Gastroesophageal sphincter (tissue), 4 donors: ENCODE results near the gene SPTBN5. TPM values are rescaled to one million over a fixed set of nuclear protein-coding genes. Genes with fewer than 3 reads are reported as not detected.

Experiments used
- ATAC-seq: fragments of 150-250 bp; one replicate; pipeline ENCODE4 v1.9.1; 2016; ENCODE audit warnings: mild to moderate bottlenecking, moderate library complexity
- H3K27ac ChIP-seq, 4 donors: fragments of 200-600 bp; sonication (generic) in 3 of 4; 1 replicate in 3 of 4; 2 replicates in 1 of 4; pipeline ENCODE4 v1.5.1; 2016 to 2019
- H3K27me3 ChIP-seq: fragments of 200-600 bp; sonication (generic); one replicate; pipeline ENCODE4 v1.5.1; 2019
- H3K36me3 ChIP-seq, 2 donors: fragments of 200-600 bp; sonication (generic); one replicate each; pipeline ENCODE4 v1.5.1; 2019; ENCODE audit warnings: control low read depth in 1 of 2
- H3K4me1 ChIP-seq, 3 donors: fragments of 200-600 bp; sonication (generic); 1 replicate in 2 of 3; 2 replicates in 1 of 3; pipeline ENCODE4 v1.5.1; 2016 to 2019; ENCODE audit warnings: control low read depth in 2 of 3
- H3K4me3 ChIP-seq, 2 donors: fragments of 200-600 bp; sonication (generic); one replicate each; pipeline ENCODE4 v1.5.1; 2019; ENCODE audit warnings: mild to moderate bottlenecking in 1 of 2, moderate library complexity in 1 of 2
- H3K9me3 ChIP-seq, 3 donors: fragments of 200-600 bp; sonication (generic); one replicate each; pipeline ENCODE4 v1.5.1; 2017 to 2019; ENCODE audit warnings: control low read depth in 2 of 3
- EP300 ChIP-seq: sonication (generic); formaldehyde crosslinking; IDR thresholded peaks from one replicate; pipeline ENCODE4 v1.6.1; 2017; ENCODE audit warnings: antibody characterized with exemption, mild to moderate bottlenecking
- POLR2A ChIP-seq, 2 donors: fragments of 450-650 bp; IDR thresholded peaks; one replicate each; pipeline ENCODE4 v1.6.1; 2017; ENCODE audit warnings: antibody characterized with exemption in 2 of 2, mild to moderate bottlenecking in 2 of 2, moderate library complexity in 1 of 2
- POLR2AphosphoS5 ChIP-seq: sonication (generic); formaldehyde crosslinking; IDR thresholded peaks from one replicate; pipeline ENCODE4 v1.6.1; 2017; ENCODE audit warnings: antibody characterized with exemption
- WGBS, 2 donors: methylation state at CpG; one replicate each; pipeline ENCODE4 v1.1.5; 2018; ENCODE audit warnings: low coverage in 1 of 2; 5-methylcytosine and 5-hydroxymethylcytosine counted together
- total RNA-seq, 4 donors: library from RNA; depleted of rRNA; stranded (reverse); fragments of >200 nt; gene quantifications; one replicate each; pipeline ENCODE4 v1.1.0, GENCODE V29; 2016
- TF ChIP-seq, protein P1 (sequence below), 4 experiments: fragments of 200-600 bp in 2 of 4; fragments of 450-650 bp in 2 of 4; sonication (generic) in 1 of 4; IDR thresholded peaks; one replicate each; pipeline ENCODE4 v1.5.1; 2017 to 2019; ENCODE audit warnings: antibody characterized with exemption in 4 of 4, mild to moderate bottlenecking in 2 of 4, moderate library complexity in 2 of 4

Gene SPTBN5
- total RNA-seq, 4 donors from 2014 or later: 0.13 to 0.93 (median 0.38) TPM

DNA sequence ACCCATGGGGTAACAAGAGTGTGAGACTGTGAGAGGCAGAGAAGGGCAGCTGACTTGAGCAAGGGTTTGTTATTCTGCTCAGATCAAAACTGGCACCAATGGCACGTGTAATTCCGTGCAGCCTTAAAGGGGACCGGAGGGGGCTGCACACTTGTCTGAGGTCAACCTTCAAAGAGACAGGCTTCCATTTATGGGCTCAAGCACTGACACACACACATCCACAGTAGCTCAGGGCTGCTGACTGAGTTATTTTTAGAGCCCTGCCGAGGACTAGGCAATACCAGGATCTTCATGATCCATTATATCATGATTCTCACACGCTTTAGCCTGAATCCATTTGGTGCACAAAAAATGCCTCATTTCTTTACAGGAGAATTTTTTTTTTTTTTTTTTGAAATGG is 20.6 kb upstream of the SPTBN5 start:
- H3K36me3 ChIP-seq: peaks cover 0 to 18% of the 10 kb centered on the region in 2 donors
- no peaks in the 10 kb centered on the region for H3K9me3 ChIP-seq
- no peak for ATAC-seq
- peaks cover 0 to 80% (median 13%) of the 10 kb centered on the region in 3 donors for H3K4me1 ChIP-seq
- WGBS, 2 donors: 26 to 50% methylated on average over 5 of the region's 5 CpGs
- TF ChIP-seq POLR2AphosphoS5: no peak
- no peak for TF ChIP-seq EP300
- TF ChIP-seq, protein P1, sequence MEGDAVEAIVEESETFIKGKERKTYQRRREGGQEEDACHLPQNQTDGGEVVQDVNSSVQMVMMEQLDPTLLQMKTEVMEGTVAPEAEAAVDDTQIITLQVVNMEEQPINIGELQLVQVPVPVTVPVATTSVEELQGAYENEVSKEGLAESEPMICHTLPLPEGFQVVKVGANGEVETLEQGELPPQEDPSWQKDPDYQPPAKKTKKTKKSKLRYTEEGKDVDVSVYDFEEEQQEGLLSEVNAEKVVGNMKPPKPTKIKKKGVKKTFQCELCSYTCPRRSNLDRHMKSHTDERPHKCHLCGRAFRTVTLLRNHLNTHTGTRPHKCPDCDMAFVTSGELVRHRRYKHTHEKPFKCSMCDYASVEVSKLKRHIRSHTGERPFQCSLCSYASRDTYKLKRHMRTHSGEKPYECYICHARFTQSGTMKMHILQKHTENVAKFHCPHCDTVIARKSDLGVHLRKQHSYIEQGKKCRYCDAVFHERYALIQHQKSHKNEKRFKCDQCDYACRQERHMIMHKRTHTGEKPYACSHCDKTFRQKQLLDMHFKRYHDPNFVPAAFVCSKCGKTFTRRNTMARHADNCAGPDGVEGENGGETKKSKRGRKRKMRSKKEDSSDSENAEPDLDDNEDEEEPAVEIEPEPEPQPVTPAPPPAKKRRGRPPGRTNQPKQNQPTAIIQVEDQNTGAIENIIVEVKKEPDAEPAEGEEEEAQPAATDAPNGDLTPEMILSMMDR (IDR thresholded peaks at IDR 0.05): no peak
- TF ChIP-seq POLR2A (IDR thresholded peaks at IDR 0.05): no peak
- H3K27me3 ChIP-seq: no peaks in the 10 kb centered on the region
- no peak overlapping the region for H3K27ac ChIP-seq
- H3K4me3 ChIP-seq: no peak overlapping the region

DNA sequence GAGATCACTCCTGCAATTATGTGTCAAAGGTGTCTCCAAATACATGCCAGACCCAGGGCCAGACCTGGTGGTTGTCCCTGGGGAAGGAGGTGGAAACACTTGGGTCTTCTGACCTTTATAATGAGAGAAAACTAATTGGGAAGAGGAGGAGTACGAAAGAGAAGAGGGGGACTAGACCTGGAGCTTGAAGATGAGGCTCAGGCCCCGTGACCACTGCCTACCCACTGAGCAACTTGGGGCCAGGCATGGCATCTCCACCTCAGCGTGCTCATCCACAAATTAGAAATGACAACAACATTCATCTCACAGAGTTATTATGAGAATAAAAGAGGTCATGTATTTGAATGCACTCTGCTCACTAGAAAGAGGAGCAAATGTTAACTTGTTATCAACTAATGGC is 19.4 kb upstream of the SPTBN5 start:
- no peak for ATAC-seq
- WGBS, 2 donors: 87% methylated on average over 3 of the region's 3 CpGs; no CpG with 5 or more reads in 1 of the 2 donors
- H3K9me3 ChIP-seq: no peaks in the 10 kb centered on the region

DNA sequence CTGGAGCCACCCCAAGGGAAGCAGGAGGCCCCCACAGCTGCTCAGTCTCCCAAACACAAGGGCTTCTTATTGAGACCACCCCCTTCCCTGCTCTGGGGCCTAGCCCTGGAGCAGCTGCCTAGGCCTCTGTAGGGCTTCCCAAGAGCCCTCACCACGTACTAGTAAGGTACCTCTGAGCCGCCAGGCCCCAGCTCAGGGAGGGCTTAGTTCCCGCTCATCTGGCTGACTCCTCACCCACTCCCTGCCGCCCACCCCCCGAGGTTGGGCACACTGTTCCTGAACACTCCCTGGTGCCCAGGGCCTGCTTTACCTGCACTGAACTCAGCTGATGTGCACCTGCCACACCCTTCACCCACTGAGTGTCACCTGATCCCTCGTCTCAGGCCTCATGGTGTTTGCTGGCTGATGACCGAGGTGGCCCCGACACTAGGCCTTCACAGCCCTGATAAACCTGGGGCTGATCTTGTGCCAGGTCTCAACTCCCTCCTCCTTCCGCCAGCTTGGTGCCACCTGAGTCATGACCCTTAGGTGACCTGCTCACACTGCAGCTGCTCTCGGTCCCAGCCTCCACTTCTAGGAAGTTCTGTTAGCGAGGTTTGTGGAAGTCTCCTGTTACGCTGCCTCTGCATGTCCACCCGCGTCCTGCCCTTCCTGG is 18.0 kb upstream of the SPTBN5 start:
- Histone ChIP-seq H3K4me3 (no peak overlapping the region), H3K9me3 (no peaks in the 10 kb centered on the region), H3K4me1 (peaks cover 0 to 54% (median 4%) of the 10 kb centered on the region in 3 donors), H3K27ac (peak overlapping the region in 1 of 4 donors; percentile 12), H3K36me3 (peaks cover 0 to 32% of the 10 kb centered on the region in 2 donors), H3K27me3 (no peaks in the 10 kb centered on the region)
- WGBS, 2 donors: 89% methylated on average over 5 of the region's 14 CpGs; no CpG with 5 or more reads in 1 of the 2 donors
- TF ChIP-seq, protein P1 (IDR thresholded peaks at IDR 0.05): no peak
- no peak for TF ChIP-seq POLR2A (IDR thresholded peaks at IDR 0.05)
- no peak for TF ChIP-seq EP300
- no peak for TF ChIP-seq POLR2AphosphoS5
- ATAC-seq: no peak

More for the DNA sequence above, 19.4 kb upstream of the SPTBN5 start:
- Histone ChIP-seq H3K36me3 (peaks cover 0 to 18% of the 10 kb centered on the region in 2 donors), H3K27ac (no peak overlapping the region), H3K4me3 (no peak overlapping the region), H3K27me3 (no peaks in the 10 kb centered on the region), H3K4me1 (peaks cover 0 to 69% (median 8%) of the 10 kb centered on the region in 3 donors)
- TF ChIP-seq, protein P1 (IDR thresholded peaks at IDR 0.05): no peak
- TF ChIP-seq POLR2A (IDR thresholded peaks at IDR 0.05) (no peak), EP300 (no peak), POLR2AphosphoS5 (no peak)

DNA sequence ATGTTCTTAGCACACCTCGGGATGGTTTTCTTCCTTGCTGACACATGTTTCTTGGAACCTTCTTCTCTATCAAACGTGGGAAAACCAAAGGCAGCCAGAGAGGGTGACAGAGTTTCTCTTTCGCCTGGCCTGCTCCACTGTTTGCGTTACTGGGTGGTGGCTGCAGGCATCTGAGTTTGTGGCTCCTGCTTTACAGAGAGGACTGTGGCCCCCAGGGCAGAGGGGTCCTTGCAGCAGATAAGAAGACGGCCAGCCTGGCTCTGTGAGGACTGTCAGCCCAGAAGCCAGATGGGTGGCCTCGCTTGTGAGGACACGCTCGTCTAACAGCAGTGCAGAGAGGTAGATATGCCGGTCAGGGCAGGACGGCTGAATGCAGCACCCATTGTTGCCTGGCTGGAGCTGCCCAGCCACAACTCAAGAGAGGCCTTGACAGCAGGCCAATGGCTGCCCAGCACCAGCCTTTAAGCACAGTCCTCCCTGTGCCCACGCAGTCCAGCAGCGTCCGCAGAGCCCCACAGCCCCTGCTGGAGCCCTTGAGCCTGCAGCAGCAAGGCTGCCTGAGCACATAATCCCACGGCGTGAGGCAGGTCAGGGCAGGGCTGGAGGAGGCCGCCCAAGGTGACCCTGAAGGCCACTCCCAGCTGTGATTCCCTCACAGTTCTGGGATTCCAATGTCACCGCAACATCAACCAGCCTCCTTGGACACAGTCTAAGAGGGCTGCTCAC is 15.0 kb upstream of the SPTBN5 start:
- H3K36me3 ChIP-seq: peaks cover 0 to 48% of the 10 kb centered on the region in 2 donors
- WGBS, 2 donors: 86 to 100% methylated on average over 1 to 8 of the region's 17 CpGs
- peaks cover 0 to 39% (median 0%) of the 10 kb centered on the region in 3 donors for H3K4me1 ChIP-seq
- H3K9me3 ChIP-seq: no peaks in the 10 kb centered on the region
- TF ChIP-seq POLR2A (IDR thresholded peaks at IDR 0.05) (no peak), EP300 (no peak), POLR2AphosphoS5 (no peak)
- TF ChIP-seq, protein P1 (IDR thresholded peaks at IDR 0.05): no peak
- no peak for ATAC-seq
- H3K4me3 ChIP-seq: no peak overlapping the region
- H3K27me3 ChIP-seq: no peaks in the 10 kb centered on the region
- H3K27ac ChIP-seq: no peak overlapping the region
